Heart left ventricle (tissue), 16 donors: ENCODE results near the gene CCDC148. TPM values are rescaled to one million over a fixed set of nuclear protein-coding genes. Genes with fewer than 3 reads are reported as not detected.

Experiments used
- ATAC-seq, 4 donors: fragments of 200-7000 bp; cut with Tn5 transposase; one replicate each; pipeline ENCODE4 v1.9.1; 2020 to 2022; ENCODE audit warnings: moderate library complexity in 4 of 4, mild to moderate bottlenecking in 3 of 4, moderate number of reproducible peaks in 1 of 4
- DNase-seq, 5 donors: peaks; one replicate each; pipeline ENCODE4 v3.0.0-alpha.2; 2020
- H3K27ac ChIP-seq, 12 donors: fragments of 200-600 bp; sonication (generic) in 4 of 12; one replicate each; pipeline versions ENCODE4 v1.5.0 to v1.8.0; 2016 to 2022; ENCODE audit warnings: mild to moderate bottlenecking in 2 of 12
- H3K27me3 ChIP-seq, 9 donors: fragments of 200-600 bp; sonication (generic) in 2 of 9; one replicate each; pipeline versions ENCODE4 v1.5.1 to v1.8.0; 2016 to 2022; ENCODE audit warnings: mild to moderate bottlenecking in 3 of 9
- H3K36me3 ChIP-seq, 9 donors: fragments of 200-600 bp; sonication (generic) in 2 of 9; one replicate each; pipeline versions ENCODE4 v1.5.0 to v1.8.0; 2018 to 2022; ENCODE audit warnings: mild to moderate bottlenecking in 2 of 9
- H3K4me1 ChIP-seq, 12 donors: fragments of 200-600 bp; sonication (generic) in 4 of 12; one replicate each; pipeline versions ENCODE4 v1.5.0 to v1.8.0; 2016 to 2022; ENCODE audit warnings: mild to moderate bottlenecking in 3 of 12
- H3K4me3 ChIP-seq, 12 donors: fragments of 200-600 bp; sonication (generic) in 4 of 12; one replicate each; pipeline versions ENCODE4 v1.5.0 to v1.8.0; 2017 to 2022; ENCODE audit warnings: mild to moderate bottlenecking in 9 of 12, moderate library complexity in 4 of 12
- H3K9me3 ChIP-seq, 12 donors: fragments of 200-600 bp; sonication (generic) in 4 of 12; one replicate each; pipeline versions ENCODE4 v1.5.0 to v1.8.0; 2016 to 2022; ENCODE audit warnings: mild to moderate bottlenecking in 1 of 12
- POLR2A ChIP-seq, 2 donors: fragments of 450-650 bp; IDR thresholded peaks; one replicate each; pipeline ENCODE4 v1.6.1; 2017; ENCODE audit warnings: antibody characterized with exemption in 2 of 2, mild to moderate bottlenecking in 2 of 2, moderate library complexity in 2 of 2
- WGBS, 4 donors: extraction: QIAGEN DNeasy Blood & Tissue Kit in 2 of 4; methylation state at CpG; one replicate each; pipeline versions ENCODE4 v1.1.5 to v1.1.7; 2013 to 2018; 5-methylcytosine and 5-hydroxymethylcytosine counted together
- intact Hi-C, 10 donors: fragments of 100-400 bp; cut with DNase I; formaldehyde crosslinking; loops; one replicate each; pipeline versions ENCODE4 v1.11.1 to v1.14.2; 2022
- polyA plus RNA-seq, 2 donors: library from polyadenylated mRNA; stranded (reverse); fragments of 200-250 nt; gene quantifications; one replicate each; pipeline ENCODE4 v1.2.3, GENCODE V29; 2013
- total RNA-seq, 9 donors: library from RNA; depleted of rRNA in 2 of 9; stranded (reverse); fragments of >200 nt in 2 of 9; fragmentation: NEBNext Ultra II Directional in 3 of 9; extraction: Animal tissue kit (Norgen Biotek cat#: 25700) in 3 of 9; gene quantifications; one replicate each; pipeline versions ENCODE4 v1.1.0 to v1.2.4, GENCODE V29; 2016 to 2023
- TF ChIP-seq, protein P1 (sequence below), 12 donors: fragments of 200-600 bp; sonication (generic) in 4 of 12; IDR thresholded peaks; one replicate each; pipeline versions ENCODE4 v1.5.0 to v1.8.0; 2018 to 2022; ENCODE audit warnings: antibody characterized with exemption in 12 of 12, mild to moderate bottlenecking in 5 of 12
- donor health status: ischemic (EF 13 %, LVEDD 7.1; RV severe dilation, severe dysfunction).
- donor health status: healthy with polysubstance abuse.
- donor health status: DM: no; HTN: yes; CAD: no.
- donor health status: DM: no; HTN: no; CAD: no.
- donor health status: ischemic (EF 25% LVEDD 6.9; RV normal size, moderate dysfunction).
- donor health status: ischemic (EF 25% LVEDD 5.7; RV mildly dilated, moderate dysfunction).
- donor health status: healthy.
- donor health status: DM: yes; HTN: yes; CAD: no.
- donor health status: ischemic (EF 35%, LVEDD 5.7; RV mildly dilated, moderate dysfunction).
- donor health status: nonischemic (EF 11% LVEDD 7.7; RV severe dilation, severe dysfunction).
- donor health status: DM: yes; HTN: yes; CAD: no.
- donor health status: PGD.
- donor health status: ischemic (EF 29% LVEDD 5.4; RV normal size, mild dysfunction).
- donor health status: nonischemic (EF 23%, LVEDD 6.1; RV moderate dilation, normal function).

CCDC148 gene
- total and polyA plus RNA-seq, 11 donors: 0.24 to 1.2 (median 0.75) TPM; not detected in 2

DNA sequence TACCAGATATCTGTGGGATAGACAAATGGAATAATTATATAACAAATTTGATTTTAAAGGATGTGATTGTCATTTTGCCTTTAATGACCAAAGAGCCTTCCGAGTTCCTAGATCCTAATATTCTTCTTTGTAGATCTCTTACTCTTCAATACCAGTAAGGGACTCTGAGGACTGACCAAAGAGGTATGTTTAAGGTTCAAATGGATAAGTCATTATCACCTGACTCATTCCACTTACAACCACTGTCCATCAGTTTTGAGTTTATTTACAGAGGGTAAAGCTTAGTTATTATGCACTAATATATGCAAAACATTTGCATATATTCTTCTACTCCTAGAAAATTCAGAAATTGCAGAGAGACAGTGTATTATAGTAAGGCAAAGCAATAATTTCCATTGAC lies 62.7 kb downstream of the CCDC148 start:
- WGBS, 4 donors: 3 to 100% (median 74%) methylated on average over 1 of the region's 1 CpG
- Histone ChIP-seq H3K4me3 (no peak overlapping the region), H3K9me3 (no peaks in the 10 kb centered on the region), H3K36me3 (no peaks in the 10 kb centered on the region), H3K4me1 (no peaks in the 10 kb centered on the region), H3K27ac (no peak overlapping the region), H3K27me3 (no peaks in the 10 kb centered on the region)
- no peak for TF ChIP-seq POLR2A (IDR thresholded peaks at IDR 0.05)
- DNase-seq (no peak), ATAC-seq (no peak)
- intact Hi-C loops: no loop called here

DNA sequence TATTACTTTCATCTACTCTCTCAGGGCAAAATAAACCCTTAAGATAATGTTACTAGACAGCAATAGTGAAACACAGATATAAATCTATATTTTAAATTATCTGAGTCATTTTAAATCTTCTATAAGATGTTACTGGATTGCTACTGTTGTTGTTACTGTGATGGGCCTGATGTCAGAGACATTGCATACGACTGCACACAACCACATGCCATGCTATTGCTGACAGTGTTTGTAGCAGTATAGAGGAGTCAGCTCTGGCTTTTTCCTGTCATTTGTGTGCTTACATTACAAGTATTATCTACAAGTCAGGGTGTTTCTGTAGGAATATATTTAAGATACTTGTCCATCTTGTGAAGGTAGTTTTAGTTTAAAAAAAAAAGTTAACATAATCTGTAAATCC lies 63.9 kb downstream of the CCDC148 start:
- no peaks in the 10 kb centered on the region for H3K36me3 ChIP-seq
- 0 to 85% (median 41%) methylated on average over 1 of the region's 1 CpG for WGBS, 4 donors
- ATAC-seq (no peak), DNase-seq (no peak)
- TF ChIP-seq POLR2A (IDR thresholded peaks at IDR 0.05): no peak
- TF ChIP-seq, protein P1, sequence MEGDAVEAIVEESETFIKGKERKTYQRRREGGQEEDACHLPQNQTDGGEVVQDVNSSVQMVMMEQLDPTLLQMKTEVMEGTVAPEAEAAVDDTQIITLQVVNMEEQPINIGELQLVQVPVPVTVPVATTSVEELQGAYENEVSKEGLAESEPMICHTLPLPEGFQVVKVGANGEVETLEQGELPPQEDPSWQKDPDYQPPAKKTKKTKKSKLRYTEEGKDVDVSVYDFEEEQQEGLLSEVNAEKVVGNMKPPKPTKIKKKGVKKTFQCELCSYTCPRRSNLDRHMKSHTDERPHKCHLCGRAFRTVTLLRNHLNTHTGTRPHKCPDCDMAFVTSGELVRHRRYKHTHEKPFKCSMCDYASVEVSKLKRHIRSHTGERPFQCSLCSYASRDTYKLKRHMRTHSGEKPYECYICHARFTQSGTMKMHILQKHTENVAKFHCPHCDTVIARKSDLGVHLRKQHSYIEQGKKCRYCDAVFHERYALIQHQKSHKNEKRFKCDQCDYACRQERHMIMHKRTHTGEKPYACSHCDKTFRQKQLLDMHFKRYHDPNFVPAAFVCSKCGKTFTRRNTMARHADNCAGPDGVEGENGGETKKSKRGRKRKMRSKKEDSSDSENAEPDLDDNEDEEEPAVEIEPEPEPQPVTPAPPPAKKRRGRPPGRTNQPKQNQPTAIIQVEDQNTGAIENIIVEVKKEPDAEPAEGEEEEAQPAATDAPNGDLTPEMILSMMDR (IDR thresholded peaks at IDR 0.05): no peak
- no peak overlapping the region for H3K4me3 ChIP-seq
- no peaks in the 10 kb centered on the region for H3K27me3 ChIP-seq
- H3K9me3 ChIP-seq: no peaks in the 10 kb centered on the region
- H3K27ac ChIP-seq: no peak overlapping the region
- intact Hi-C loops: no loop called here
- H3K4me1 ChIP-seq: no peaks in the 10 kb centered on the region

DNA sequence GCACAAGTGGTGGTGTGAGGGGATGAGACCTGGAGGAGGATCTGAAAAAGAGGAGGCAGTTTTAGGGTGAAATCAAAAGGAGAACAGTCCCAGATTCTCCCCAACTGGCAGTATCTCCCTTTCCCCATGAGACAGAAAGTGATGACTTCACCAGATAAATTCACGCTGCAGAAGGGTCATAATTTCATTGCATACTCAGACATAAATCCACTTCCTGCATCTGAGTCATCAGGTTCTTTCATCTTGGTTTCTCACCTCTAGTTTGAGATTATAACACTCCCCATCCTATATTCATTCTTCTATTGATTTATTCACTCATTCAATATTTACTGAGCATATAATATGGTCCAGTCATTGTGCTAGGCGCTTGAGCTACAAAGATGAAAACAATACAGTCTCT lies 64.7 kb downstream of the CCDC148 start:
- 73 to 86% (median 79%) methylated on average over 2 of the region's 2 CpGs for WGBS, 4 donors
- no peak for TF ChIP-seq POLR2A (IDR thresholded peaks at IDR 0.05)
- TF ChIP-seq, protein P1 (IDR thresholded peaks at IDR 0.05): no peak
- ATAC-seq: no peak

DNA sequence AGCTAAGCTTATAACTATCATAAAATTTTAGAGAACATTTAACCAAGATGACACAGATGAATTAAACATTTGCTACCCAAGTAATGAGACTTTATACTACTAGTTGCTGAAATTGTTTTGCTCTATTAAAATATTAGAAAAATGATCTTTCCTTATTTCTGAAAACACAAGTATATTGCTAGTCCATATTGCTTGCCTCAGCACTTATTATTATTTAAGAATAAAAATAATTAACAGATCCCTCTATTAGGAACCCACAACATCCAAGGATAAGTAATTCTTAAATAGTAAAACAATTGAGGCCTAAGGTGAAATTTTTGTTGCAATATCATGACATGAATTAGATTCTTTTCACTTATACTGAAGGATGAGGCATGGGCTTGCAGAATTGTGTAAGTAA lies 65.2 kb downstream of the CCDC148 start:
- no peak for TF ChIP-seq POLR2A (IDR thresholded peaks at IDR 0.05)
- TF ChIP-seq, protein P1 (IDR thresholded peaks at IDR 0.05): no peak
- no peak for ATAC-seq
- no peak for DNase-seq
- Histone ChIP-seq H3K4me1 (no peaks in the 10 kb centered on the region), H3K36me3 (no peaks in the 10 kb centered on the region), H3K27ac (no peak overlapping the region), H3K9me3 (no peaks in the 10 kb centered on the region), H3K27me3 (no peaks in the 10 kb centered on the region), H3K4me3 (no peak overlapping the region)
- intact Hi-C loops: no loop called here

More for the DNA sequence above, 64.7 kb downstream of the CCDC148 start:
- H3K27ac ChIP-seq: no peak overlapping the region
- no peaks in the 10 kb centered on the region for H3K9me3 ChIP-seq
- H3K4me3 ChIP-seq: no peak overlapping the region
- H3K27me3 ChIP-seq: no peaks in the 10 kb centered on the region
- intact Hi-C loops: no loop called here
- no peaks in the 10 kb centered on the region for H3K36me3 ChIP-seq
- H3K4me1 ChIP-seq: no peaks in the 10 kb centered on the region
- DNase-seq: no peak

DNA sequence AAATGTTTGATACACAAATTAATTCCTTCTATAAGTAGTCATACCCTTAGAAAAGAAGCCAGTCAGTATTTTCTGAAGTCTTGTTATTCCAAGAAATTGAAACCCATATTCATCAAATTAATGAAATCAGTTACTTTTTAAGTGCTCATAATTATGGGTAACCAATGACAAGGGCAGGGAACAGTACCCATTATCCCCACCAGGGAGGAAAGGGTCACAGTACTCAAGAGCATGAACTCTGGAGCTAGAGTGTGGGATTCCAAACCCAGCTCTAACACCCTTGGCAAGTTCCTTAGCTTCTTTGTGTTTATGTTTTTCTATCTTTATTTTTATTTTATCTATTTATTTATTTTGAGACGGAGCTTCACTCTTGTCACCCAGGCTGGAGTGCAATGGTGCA lies 68.4 kb downstream of the CCDC148 start:
- no peaks in the 10 kb centered on the region for H3K4me1 ChIP-seq
- ATAC-seq (no peak), DNase-seq (no peak)
- H3K27ac ChIP-seq: no peak overlapping the region
- H3K27me3 ChIP-seq: no peaks in the 10 kb centered on the region
- intact Hi-C loops: no loop called here
- no peaks in the 10 kb centered on the region for H3K9me3 ChIP-seq
- TF ChIP-seq, protein P1 (IDR thresholded peaks at IDR 0.05): no peak
- no peak for TF ChIP-seq POLR2A (IDR thresholded peaks at IDR 0.05)
- WGBS, 4 donors: 77 to 94% (median 85%) methylated on average over 1 of the region's 1 CpG
- H3K36me3 ChIP-seq: no peaks in the 10 kb centered on the region
- H3K4me3 ChIP-seq: no peak overlapping the region
